ENCODE results near the gene NDUFAB1. TPM values are rescaled to one million over a fixed set of nuclear protein-coding genes. Genes with fewer than 3 reads are reported as not detected.
"Not testable (repeated sequence)": the region's sequence is repeated elsewhere in the genome, so short reads cannot be mapped to it uniquely, and the experiment has no call there.

NDUFAB1 gene
- total RNA-seq, 2 donors from 2014 or later, result 82.3 to 129 TPM

- Histone ChIP-seq H3K27me3 (replicated peaks; ENCODE audit: insufficient read depth) (no peaks in the 10 kb centered on the region), H3K4me3 (no peak overlapping the region), H3K36me3 (peaks cover 0 to 7% of the 10 kb centered on the region in 2 donors), H3K9me3 (no peaks in the 10 kb centered on the region), H3K27ac (no peak overlapping the region), H3K4me1 (replicated peaks) (no peaks in the 10 kb centered on the region)
- TF ChIP-seq POLR2AphosphoS5 (IDR thresholded peaks at IDR 0.05), result no peak
- TF ChIP-seq POLR2A (IDR thresholded peaks at IDR 0.05), result no peak
- TF ChIP-seq CTCF (IDR thresholded peaks at IDR 0.05), result no peak
- intact Hi-C loops (cut with DNase I), result loop anchor here (5.0 kb wide), 1 partner anchor 93 kb away; no protein-coding TSS in a partner anchor
- DNase-seq (ENCODE audit: low spot score), result no peak
- WGBS, result 94% methylated on average over 5 of the region's 5 CpGs
Measured at GRCh38 chr16:23549938-23550337, 46.2 kb downstream of the NDUFAB1 start.

GRCh38 chr16:23544436-23544835 is 51.7 kb downstream of the NDUFAB1 start:
- Histone ChIP-seq H3K36me3 (peaks cover 0 to under 1% of the 10 kb centered on the region in 2 donors), H3K27me3 (replicated peaks; ENCODE audit: insufficient read depth) (no peaks in the 10 kb centered on the region), H3K4me1 (replicated peaks) (no peaks in the 10 kb centered on the region), H3K27ac (no peak overlapping the region), H3K9me3 (no peaks in the 10 kb centered on the region), H3K4me3 (no peak overlapping the region)
- WGBS, result 95% methylated on average over 14 of the region's 14 CpGs
- DNase-seq (ENCODE audit: low spot score), result no peak
- intact Hi-C loops (cut with DNase I), result no loop called here
- TF ChIP-seq POLR2AphosphoS5 (IDR thresholded peaks at IDR 0.05) (no peak), CTCF (IDR thresholded peaks at IDR 0.05) (no peak), POLR2A (IDR thresholded peaks at IDR 0.05) (no peak)

GRCh38 chr16:23540817-23541178 is 55.3 kb downstream of the NDUFAB1 start:
- H3K36me3 ChIP-seq; H3K4me1 ChIP-seq (replicated peaks); H3K4me3 ChIP-seq; H3K27me3 ChIP-seq (replicated peaks; ENCODE audit: insufficient read depth); H3K9me3 ChIP-seq; intact Hi-C loops (cut with DNase I); DNase-seq (ENCODE audit: low spot score); H3K27ac ChIP-seq: not testable (repeated sequence)
- WGBS, result 87% methylated on average over 3 of the region's 3 CpGs

GRCh38 chr16:23539984-23540816 is 55.9 kb downstream of the NDUFAB1 start:
- 78% methylated on average over 11 of the region's 11 CpGs for WGBS
- Histone ChIP-seq H3K27me3 (replicated peaks; ENCODE audit: insufficient read depth) (no peaks in the 10 kb centered on the region), H3K4me1 (replicated peaks) (no peaks in the 10 kb centered on the region), H3K9me3 (no peaks in the 10 kb centered on the region), H3K36me3 (no peaks in the 10 kb centered on the region), H3K27ac (no peak overlapping the region), H3K4me3 (no peak overlapping the region)
- peak; percentile 46 for DNase-seq (ENCODE audit: low spot score)
- intact Hi-C loops (cut with DNase I), result no loop called here
- no peak for TF ChIP-seq CTCF (IDR thresholded peaks at IDR 0.05)
- peak; percentile 74 for TF ChIP-seq POLR2AphosphoS5 (IDR thresholded peaks at IDR 0.05)
- no peak for TF ChIP-seq POLR2A (IDR thresholded peaks at IDR 0.05)

GRCh38 chr16:23538919-23539278 is 57.2 kb downstream of the NDUFAB1 start:
- WGBS, result 85% methylated on average over 1 of the region's 1 CpG
- TF ChIP-seq CTCF (IDR thresholded peaks at IDR 0.05), result no peak
- no peak for TF ChIP-seq POLR2A (IDR thresholded peaks at IDR 0.05)
- TF ChIP-seq POLR2AphosphoS5 (IDR thresholded peaks at IDR 0.05), result no peak
- intact Hi-C loops (cut with DNase I), result no loop called here
- Histone ChIP-seq H3K36me3 (peaks cover 3% of the 10 kb centered on the region in 2 donors), H3K27me3 (replicated peaks; ENCODE audit: insufficient read depth) (no peaks in the 10 kb centered on the region), H3K9me3 (no peaks in the 10 kb centered on the region), H3K27ac (no peak overlapping the region), H3K4me3 (no peak overlapping the region), H3K4me1 (replicated peaks) (no peaks in the 10 kb centered on the region)
- DNase-seq (ENCODE audit: low spot score), result no peak
